HG03457 (cell line): ENCODE data around the gene ARHGAP8.

Experiments used
- ATAC-seq: cut with Tn5 transposase; IDR thresholded peaks from one replicate; pipeline ENCODE4 v1.9.1; 2021; ENCODE audit warnings: moderate number of reproducible peaks; ENCODE audit not compliant: unreplicated experiment

Gene ARHGAP8

DNA sequence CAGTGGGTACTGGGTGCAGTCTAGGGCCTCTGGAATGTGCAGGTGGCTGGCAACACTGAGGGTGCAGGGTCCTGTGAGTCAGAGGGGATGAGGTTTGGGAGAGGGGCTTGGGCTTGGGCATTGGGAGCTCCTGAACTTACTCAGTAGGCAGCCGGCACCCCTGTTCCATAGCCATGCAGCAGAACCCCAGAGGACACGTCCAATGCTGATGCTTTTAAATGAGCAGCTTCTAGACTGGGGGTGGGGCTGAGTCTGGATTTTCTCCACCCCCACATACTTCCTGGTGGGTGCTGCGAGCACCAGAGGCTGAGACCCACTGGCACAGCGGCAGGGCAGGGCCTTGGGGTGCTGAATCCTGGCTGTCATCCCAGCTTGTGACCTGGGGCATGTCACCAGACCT lies 71.4 kb downstream of the ARHGAP8 start:
- ATAC-seq = no peak

DNA sequence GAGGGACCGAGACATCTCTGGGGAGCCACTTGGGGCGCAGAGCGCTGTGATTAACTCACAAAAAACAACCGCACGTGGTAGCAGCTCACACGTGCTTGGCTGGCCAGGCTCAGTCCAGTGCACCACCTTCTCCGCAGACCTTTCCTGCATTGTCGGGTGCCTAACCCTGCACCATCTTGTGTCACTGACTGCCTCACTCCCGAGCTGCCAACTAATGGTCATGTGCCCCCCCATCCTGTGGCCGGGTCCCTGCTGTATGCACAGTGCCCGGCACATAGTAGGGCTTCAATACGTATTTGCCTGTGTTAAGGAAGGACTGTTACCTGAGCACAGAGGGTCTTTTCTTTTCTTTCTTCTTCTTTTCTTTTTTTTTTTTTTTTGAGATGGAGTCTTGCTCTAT lies 71.9 kb downstream of the ARHGAP8 start:
- ATAC-seq = no peak

DNA sequence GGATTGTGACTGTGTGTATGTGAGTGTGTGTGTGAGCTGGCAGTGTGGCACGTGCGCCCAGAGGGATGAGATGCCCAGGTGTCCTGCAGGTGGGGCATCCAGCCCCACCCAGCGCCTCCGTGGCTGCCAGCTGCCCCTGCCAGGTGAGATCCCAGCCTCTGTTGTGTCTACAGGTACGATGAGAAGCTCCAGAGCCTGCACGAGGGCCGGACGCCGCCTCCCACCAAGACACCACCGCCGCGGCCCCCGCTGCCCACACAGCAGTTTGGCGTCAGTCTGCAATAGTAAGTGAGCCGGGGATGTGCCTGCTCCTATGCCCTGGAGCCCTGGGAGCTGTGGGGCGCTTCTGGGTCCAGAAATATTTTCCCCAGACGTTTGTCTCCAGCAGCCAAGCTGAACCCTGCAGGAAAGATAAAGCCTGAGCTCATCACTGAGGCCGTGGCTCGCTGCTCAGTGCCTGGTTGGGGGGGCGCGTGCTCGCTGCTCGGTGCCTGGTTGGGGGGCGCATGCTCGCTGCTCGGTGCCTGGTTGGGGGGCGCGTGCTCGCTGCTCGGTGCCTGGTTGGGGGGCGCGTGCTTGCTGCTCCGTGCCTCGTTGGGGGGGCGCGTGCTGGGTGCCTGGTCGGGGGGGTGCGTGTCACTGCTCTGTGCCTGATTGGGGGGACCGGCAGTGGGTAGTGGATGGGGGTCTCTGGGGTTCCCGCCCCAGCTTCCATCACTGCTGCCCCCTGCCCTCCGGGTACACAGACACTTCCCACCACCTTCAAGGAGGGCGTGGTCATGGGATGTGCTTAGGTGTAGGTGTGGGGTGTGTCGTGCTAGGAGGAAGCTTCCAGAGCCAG lies 73.2 kb downstream of the ARHGAP8 start:
- ATAC-seq = no peak

DNA sequence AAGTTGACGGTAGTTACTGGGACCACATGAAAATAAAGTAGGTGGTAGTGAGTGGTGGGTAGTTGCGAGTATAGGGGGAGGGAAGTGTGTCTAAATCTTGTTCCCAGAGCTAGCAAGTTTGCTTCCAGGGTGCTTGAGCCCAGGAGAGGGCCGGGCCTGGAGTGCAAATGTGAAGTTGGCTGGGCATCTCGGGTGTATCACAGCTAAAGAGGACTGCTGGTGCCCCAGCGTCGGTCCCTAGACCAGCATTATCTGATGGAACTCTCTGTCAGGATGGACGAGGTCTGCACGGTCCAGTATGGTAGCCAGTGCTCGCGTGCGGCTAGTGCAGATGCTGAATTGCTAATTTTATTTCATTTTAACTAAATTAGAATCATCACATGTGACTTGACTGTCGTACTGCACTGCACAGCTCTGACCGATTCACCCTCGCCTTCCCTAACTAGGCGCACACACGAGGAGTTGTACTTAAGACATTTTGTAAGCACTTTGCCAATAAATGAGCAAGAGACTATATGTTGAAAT lies 75.4 kb downstream of the ARHGAP8 start:
- ATAC-seq = no peak

DNA sequence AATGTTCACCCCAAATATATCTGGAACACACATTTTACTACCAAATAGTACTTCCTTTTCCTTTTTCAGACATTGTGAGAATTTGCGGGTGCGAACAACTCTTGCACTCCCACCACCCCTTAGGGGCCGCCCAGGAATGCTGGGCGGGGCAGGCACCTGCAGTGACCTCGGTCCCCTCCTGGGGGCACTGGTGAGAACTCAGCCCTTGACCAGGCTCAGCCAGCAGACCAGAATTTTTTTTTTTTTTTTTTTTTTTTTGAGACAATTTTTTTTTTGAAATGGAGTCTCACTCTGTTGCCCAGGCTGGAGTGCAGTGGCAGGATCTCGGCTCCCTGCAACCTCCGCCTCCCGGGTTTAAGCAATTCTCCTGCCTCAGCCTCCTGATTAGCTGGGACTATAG lies 75.8 kb downstream of the ARHGAP8 start:
- ATAC-seq = no peak

DNA sequence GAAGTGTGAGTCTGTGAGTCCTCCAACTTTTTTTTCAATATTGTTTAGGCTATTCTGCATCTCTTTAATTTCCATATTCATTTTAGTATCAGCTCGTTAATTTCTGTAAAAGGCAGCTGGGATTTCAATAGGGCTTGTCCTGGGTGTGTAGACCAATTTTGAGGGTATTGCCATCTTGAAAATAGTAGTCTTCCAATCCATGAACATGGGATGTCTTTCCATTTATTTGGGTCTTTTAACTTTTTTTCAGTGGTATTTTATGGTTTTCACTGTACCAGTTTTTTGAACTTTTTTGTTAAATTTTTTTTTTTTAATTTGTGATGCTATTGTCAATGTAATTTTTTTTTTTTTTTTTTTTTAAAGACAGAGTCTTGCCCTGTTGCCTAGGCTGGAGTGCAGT lies 79.5 kb downstream of the ARHGAP8 start:
- no peak for ATAC-seq

DNA sequence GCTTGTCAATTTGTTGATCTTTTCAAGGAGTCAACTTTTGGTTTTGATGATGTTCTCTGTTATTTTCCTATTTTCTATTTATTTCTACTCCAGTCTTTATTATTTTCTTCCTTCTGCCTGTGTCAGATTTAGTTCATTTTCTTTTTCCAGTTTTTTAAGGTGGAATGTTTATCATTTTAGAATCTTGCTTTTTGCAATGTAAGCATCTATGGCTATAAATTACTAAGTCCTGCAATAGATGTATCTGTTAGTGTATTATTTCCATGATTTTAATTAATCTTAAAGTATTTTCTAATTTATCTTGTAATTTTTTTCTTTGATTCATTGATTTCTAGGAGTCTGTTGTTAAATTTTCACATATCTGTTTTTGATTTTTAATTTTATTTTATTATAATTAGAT lies 81.7 kb downstream of the ARHGAP8 start:
- ATAC-seq = no peak

DNA sequence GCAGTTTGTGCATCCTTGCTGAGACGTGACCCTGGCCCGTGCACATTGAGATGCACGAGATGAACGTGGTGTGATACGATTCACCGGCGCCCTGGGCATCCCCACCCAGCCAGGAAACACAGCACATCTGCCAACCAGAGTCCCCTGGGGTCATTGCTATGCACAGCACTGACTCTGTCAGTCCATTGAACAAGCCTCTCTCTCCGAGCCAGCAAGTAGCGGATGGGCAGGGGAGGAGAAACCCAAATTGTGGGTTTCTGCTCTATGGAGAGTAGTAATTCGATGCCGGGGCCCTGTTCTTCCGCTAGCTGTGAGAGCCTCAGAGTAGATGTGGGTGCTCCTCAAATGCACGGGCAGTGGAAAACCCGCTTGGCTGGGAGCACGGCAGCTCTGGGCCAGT lies 85.1 kb downstream of the ARHGAP8 start:
- ATAC-seq = no peak

DNA sequence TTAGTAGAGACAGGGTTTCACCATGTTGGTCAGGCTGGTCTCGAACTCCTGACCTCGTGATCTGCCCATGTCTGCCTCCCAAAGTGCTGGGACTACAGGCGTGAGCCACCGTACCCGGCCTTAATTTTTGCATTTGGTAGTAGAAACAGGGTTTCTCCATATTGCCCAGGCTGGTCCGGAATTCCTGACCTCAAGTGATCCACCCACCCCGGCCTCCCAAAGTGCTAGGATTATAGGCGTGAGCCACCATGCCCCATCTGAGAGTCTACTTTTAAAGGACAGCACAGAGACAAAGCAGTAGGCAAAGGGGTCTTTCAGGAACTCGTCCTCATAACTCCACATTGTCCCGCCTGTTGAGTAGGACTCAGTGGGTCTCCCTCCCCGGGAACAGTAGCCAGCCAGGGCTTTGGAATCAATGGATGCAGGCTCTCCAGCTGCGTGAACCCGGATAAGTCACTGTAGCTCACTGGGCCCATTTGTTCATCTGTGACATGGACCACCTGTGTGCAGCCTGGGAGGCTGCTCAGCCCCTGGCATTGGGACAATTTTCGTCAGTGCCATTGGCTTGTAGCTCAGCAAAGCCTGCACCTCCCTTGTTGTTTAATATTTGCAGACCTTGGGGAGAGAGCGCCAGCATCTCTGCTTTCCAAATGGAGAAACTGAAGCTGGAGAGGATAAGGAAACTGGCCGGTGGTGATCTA lies 86.1 kb downstream of the ARHGAP8 start:
- ATAC-seq = no peak

DNA sequence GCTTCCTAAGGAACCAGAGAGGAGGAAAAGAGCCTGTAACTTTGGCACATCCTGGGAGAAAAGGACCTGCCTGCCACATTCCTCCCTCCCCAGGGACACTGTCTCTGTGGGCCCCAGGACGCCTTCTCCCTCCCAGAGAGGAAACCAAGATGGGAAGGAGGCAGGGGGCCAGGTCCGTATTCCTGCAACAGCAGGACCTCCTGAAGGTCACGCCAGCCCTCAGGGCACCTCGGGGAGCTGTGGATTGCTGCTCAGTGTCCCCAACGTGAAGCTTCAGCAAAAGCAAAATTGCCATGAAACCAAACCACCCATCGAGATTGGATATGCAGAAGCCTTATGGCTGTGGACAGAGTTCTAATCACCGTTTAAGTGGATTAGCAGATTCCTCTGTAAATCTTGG lies 86.7 kb downstream of the ARHGAP8 start:
- no peak for ATAC-seq

DNA sequence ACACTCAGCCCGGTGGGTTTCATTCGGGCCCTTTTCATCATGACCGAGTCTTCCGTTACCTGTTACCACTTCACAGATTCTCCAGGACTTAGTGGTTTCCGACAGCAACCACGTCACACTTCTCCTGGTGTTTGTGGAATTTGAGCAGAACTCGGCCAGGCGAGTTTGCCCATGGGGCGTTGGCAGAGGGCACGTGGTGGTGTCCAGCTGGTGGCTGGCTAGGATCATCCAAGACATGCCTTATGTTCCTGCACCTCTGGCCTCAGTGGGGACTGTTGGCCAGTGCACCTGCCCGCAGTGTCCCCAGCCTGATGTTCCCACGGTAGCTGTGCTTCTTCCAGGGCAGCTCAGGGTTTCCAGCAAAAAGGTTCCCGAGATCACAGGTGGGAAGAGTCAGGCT lies 87.3 kb downstream of the ARHGAP8 start:
- no peak for ATAC-seq

DNA sequence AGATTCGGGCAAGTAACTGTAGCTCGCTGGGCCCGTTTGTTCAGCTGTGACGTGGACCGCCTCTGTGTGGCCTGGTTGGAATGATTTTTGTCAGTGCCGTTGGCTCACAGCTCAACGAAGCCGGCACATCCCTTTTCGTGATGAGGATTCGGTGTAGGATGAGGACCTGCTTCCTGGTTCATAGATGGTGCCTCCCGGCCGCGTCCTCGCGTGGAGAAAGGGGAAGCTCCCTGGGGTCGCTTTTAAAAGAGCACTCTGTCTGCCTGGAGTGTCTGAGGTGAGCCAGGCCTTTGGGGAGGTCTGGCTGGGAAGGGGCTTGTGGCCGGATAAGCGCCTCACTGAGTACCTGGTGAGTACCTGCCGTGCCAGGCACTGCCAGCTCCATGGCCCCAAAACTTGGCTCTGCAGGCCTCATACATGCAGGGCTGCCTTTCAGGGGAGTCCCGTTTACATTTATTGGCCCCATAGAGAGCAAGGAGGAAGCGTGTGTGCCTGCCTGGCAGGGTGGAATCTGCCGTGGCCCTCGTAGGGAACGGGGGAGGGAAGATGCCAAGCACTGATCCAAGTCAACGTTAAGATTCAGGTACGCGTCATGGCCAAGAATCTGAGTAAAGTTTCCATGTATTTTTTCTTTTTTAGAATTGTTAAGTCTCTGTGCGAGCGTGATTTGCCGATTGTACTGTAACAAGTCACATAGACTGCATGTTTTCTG lies 88.4 kb downstream of the ARHGAP8 start:
- ATAC-seq = no peak

DNA sequence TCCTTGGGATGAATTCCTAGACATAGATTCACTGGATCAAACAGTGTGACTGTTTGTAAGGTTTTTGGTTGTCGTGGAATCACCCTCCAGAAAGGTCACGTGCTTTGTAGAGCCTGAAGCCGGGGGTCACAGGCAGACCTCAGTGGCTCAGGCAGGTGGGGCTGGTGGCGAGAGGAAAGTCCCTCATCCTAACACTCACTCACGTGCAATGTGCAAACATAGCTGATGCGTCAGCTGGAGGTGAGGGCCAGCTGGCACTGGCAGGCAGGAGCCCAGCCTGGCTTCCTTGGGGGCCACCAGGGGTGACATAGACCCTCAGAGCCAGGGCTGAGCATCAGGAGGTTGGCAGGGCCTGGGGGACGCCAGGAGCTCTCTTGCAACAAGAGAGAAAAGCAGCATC lies 90.0 kb downstream of the ARHGAP8 start:
- no peak for ATAC-seq

DNA sequence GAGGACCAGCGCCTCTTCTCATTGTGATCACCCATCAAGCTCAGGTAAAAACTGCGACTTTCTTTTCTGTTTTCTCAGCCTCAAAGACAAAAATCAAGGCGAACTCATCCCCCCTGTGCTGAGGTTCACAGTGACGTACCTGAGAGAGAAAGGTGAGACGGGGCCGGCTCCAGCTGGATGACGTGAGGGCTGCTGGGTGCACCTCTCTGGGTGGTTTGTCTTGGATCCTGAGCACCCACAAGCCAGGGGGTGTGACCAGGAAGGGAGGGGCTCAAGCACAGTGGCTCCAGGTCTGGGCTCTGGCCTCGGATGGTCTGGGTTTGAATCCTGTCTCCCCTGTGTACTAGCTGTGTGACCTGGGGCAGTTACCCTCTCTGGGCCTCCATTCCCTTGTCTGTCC lies 92.8 kb downstream of the ARHGAP8 start:
- ATAC-seq = no peak

DNA sequence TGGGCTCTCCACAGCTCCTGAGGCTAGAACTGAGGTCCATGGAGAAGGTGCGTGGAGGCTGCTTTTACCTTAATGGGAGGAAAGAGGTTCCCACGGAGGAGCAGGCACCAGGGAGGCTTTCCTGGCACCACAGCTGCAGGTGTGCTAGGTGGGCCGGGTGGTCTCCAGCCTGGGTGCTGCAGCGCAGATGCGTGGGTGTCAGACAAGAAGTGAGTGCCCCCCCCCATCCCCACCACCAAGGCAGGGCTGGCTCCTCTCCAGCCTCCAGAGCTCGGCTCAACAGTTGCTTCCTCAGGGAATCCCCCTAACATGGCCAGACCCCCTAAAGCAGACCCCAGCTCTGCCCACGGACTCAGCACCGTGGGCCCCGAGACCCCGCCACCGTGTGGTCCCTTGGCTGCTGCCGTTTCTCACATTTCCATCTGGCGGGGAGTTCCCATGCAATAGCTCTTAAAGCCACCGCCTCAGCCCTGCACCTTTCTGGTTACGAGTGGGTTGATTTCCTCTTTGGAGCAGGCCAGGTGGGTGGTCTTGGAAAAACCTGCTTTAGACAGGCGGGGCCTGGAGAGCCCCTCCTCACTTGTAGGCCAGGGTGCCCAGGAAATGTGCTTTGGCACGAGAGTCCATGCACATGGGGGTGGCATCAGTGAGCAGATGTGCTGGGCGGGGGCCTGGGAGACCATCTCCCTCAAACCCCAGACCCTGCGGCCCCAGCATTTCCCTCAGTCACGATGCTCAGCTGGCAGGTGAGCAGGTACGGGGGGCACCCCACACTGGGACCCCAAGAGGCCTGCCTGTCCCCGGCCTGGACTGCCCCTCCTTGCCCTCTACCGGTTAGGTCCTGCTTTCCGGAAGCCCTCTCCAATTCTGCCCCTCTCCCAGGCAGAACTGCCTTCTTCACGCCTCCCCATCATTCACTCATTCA lies 93.7 kb downstream of the ARHGAP8 start:
- ATAC-seq = no peak

DNA sequence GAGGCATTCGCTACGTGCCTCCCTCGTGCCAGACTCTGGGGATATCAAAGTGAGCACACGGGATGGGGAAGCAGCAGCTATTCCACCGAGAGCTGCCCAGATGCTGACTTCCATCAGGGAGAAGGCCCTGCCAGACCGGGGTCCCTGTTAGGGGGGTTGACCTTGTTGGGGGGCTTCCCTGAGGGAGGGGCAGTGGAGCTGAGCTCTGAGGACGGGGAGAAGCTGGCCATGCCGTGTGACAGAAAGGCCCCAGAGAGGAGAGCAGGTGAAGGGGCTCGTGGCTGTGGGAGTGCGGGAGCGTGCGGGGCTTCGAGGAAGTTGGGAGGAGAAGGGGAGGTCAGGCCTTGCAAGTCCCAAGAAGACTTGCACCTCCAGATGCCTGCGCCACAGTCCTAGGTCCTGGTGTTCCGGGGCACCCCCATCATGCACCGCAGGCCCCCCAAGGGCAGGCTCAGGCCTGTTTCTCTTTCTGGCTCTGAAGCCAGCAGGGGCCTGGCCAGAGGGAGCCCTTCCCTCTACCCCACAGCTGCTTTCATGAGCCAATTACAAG lies 94.4 kb downstream of the ARHGAP8 start:
- no peak for ATAC-seq

DNA sequence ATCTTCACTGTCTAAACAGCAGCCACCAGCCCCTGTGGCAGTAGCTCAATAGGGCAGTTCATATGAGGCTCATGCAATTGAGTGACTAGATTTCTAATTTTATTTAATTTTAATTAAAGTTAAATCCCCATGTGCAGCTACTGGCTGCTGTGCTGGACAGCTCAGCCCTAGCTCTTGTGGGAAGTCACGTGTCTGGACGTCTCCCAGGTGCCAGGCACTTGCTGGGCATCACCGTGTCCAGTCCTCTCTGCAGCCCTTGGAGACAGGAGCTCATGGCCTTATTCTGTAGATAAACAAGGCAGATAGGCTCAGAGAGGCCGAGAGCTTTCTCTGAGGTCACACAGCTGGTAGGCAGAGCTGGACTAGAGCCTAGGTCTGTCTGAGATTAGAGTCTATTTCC lies 95.0 kb downstream of the ARHGAP8 start:
- no peak for ATAC-seq

DNA sequence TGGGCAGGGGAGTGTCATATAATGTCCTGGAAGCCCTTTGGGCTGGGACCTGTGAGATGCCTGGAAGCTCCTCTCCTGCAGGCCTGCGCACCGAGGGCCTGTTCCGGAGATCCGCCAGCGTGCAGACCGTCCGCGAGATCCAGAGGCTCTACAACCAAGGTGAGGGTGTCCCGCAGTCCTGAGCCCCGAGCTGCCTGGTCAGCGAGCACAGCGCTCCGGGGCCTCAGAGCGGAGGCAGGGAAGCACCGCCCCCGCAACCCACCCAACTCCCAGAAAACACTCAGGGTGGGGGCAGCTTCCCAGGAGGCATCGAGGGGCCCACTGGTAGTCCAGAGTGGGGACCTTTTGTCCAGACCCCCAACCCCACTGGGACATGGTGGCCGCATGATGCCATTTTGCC lies 95.5 kb downstream of the ARHGAP8 start:
- no peak for ATAC-seq

DNA sequence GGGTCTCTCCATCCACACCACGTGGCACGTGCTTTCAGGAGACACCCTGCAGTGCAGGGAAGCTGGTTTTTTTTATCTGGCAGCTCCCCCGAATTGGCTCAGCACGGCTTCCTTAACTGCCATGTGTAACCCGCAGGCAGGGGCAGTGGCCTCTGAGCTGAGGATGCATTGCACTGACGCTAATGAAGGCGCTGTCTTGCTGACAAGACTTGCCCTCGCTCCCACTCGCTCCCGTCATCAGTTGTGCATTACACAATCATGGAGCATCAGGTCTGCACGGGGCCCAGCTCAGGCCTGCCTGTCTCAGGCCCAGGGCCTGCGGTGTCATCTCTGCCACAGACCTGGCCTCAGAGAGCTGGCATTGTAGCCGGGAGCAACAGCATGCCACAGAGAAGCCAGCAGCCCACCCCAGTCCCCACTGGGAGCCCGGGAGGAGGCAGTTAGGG lies 95.9 kb downstream of the ARHGAP8 start:
- ATAC-seq = no peak

DNA sequence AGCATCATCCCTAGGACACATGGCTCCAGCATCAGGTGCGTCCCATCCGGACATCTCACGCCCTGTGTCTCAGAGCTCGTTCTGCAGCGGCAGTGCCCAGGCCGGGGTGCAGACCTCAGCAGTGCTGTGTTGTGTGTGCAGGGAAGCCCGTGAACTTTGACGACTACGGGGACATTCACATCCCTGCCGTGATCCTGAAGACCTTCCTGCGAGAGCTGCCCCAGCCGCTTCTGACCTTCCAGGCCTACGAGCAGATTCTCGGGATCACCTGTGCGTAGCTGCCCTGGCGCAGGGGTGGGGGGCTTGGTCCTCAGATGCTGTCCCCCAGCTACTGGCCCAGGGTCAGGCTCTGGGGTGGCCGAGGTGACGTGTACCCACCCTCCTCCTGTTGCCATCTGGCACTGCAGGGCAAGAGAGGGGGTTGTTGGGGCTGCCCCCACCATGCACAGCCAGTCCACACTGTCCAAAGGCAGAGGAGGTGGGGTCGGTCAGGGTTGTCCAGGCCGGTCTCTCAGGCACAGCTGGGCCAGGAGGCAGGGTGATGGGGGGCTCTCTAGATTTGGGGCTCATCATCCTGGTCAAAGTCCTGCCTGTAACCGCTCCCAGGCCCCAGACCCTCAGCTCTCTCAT lies 96.5 kb downstream of the ARHGAP8 start:
- ATAC-seq = no peak
